ENCODE measurements around the gene MAP3K21.

DNA sequence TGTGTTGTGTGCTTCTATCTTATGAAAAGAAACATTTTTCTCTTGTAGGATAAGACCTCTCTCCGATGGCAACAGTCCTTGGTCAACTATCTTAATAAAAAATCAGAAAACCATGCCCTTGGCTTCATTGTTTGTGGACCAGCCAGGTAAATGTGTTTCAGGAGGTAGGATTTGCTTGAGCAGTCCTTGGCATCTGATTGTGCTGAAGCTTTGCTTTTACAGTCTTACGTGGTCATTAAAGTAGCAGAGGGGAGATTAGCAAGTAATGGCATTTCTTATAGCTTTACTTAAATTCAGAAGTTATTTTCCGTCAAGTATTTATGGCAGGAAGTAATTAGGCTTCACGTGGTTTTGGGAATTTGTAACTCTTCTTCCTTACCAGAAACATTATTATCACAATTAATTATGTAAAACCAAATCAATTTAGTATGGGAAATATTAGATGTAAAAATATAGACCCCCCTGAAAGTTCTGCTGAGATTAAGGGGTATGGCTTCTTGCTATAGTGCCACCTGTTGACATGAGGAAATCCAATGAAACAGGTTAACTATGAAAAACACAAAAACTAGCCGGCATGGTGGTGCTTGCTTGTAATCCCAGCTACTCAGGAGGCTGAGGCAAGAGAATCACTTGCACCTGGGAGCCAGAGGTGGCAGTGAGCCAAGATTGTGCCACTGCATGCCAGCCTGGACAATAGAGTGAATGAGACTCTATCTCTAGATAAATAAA lies 49.0 kb downstream of the MAP3K21 start:
- TF ChIP-seq, protein P1, sequence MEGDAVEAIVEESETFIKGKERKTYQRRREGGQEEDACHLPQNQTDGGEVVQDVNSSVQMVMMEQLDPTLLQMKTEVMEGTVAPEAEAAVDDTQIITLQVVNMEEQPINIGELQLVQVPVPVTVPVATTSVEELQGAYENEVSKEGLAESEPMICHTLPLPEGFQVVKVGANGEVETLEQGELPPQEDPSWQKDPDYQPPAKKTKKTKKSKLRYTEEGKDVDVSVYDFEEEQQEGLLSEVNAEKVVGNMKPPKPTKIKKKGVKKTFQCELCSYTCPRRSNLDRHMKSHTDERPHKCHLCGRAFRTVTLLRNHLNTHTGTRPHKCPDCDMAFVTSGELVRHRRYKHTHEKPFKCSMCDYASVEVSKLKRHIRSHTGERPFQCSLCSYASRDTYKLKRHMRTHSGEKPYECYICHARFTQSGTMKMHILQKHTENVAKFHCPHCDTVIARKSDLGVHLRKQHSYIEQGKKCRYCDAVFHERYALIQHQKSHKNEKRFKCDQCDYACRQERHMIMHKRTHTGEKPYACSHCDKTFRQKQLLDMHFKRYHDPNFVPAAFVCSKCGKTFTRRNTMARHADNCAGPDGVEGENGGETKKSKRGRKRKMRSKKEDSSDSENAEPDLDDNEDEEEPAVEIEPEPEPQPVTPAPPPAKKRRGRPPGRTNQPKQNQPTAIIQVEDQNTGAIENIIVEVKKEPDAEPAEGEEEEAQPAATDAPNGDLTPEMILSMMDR (conservative IDR thresholded peaks at IDR 0.05), result no peak; the same call in 1 of the 2 replicates
- no peak for TF ChIP-seq EZH2 (IDR thresholded peaks at IDR 0.05; ENCODE audit: low read depth)

Measured in PC-9 (cell line).